Uterus (tissue), 4 donors: Measurements from ENCODE around the gene ZBTB17. TPM values are rescaled to one million over a fixed set of nuclear protein-coding genes. Genes with fewer than 3 reads are reported as not detected.

Experiments
- DNase-seq, 2 donors: peaks; one replicate each; pipeline ENCODE4 v3.0.0-alpha.2; 2019 to 2020
- H3K27ac ChIP-seq, 2 donors: fragments of 200-600 bp; sonication (generic); 1 replicate in 1 of 2; 2 replicates in 1 of 2; pipeline ENCODE4 v1.5.1; 2016 to 2018
- H3K27me3 ChIP-seq, 2 donors: fragments of 200-600 bp; sonication (generic); one replicate each; pipeline ENCODE4 v1.5.1; 2018 to 2019; ENCODE audit warnings: control low read depth in 1 of 2
- H3K36me3 ChIP-seq, 2 donors: fragments of 200-600 bp; sonication (generic); one replicate each; pipeline ENCODE4 v1.5.1; 2019; ENCODE audit warnings: control low read depth in 1 of 2
- H3K4me1 ChIP-seq, 2 donors: fragments of 200-600 bp; sonication (generic); one replicate each; pipeline ENCODE4 v1.5.1; 2018 to 2019; ENCODE audit warnings: control low read depth in 1 of 2
- H3K4me3 ChIP-seq, 2 donors: fragments of 200-600 bp; sonication (generic); 1 replicate in 1 of 2; 2 replicates in 1 of 2; pipeline ENCODE4 v1.5.1; 2018 to 2019; ENCODE audit warnings: mild to moderate bottlenecking in 1 of 2
- H3K9me3 ChIP-seq, 2 donors: fragments of 200-600 bp; sonication (generic); one replicate each; pipeline ENCODE4 v1.5.1; 2019; ENCODE audit warnings: control low read depth in 1 of 2
- CTCF ChIP-seq, 4 experiments: fragments of 200-600 bp in 2 of 4; fragments of 450-650 bp in 2 of 4; sonication (generic) in 2 of 4; IDR thresholded peaks; one replicate each; pipeline ENCODE4 v1.5.1; 2016 to 2019; ENCODE audit warnings: antibody characterized with exemption in 4 of 4, mild to moderate bottlenecking in 2 of 4, moderate library complexity in 1 of 4
- POLR2A ChIP-seq, 2 donors: fragments of 450-650 bp; IDR thresholded peaks; one replicate each; pipeline ENCODE4 v1.6.1; 2016; ENCODE audit warnings: antibody characterized with exemption in 2 of 2, mild to moderate bottlenecking in 1 of 2, moderate library complexity in 1 of 2
- intact Hi-C: fragments of 100-400 bp; cut with DNase I; formaldehyde crosslinking; loops from one replicate; pipeline ENCODE4 v1.15.1; 2023; ENCODE audit warnings: low total_unique reads
- total RNA-seq, 4 donors: library from RNA; depleted of rRNA in 3 of 4; stranded (reverse); fragments of >200 nt in 3 of 4; gene quantifications; one replicate each; pipeline versions ENCODE4 v1.1.0 to v1.2.4, GENCODE V29; 2014 to 2023
- donor health status: DM: yes; HTN: yes; CAD: no.

ZBTB17 gene
- total RNA-seq, 4 donors from 2014 or later, result 21.3 to 120 (median 70.0) TPM

- intact Hi-C loops, result no loop called here
- TF ChIP-seq CTCF (IDR thresholded peaks at IDR 0.05), result no peak
- no peak for TF ChIP-seq POLR2A (IDR thresholded peaks at IDR 0.05)
- peaks cover 8 to 39% of the 10 kb centered on the region in 2 donors for H3K4me1 ChIP-seq
These were observed 23.3 kb downstream of the ZBTB17 start for GRCh38 chr1:15952317-15953258.

GRCh38 chr1:15951341-15952153 lies 24.4 kb downstream of the ZBTB17 start:
- H3K4me3 ChIP-seq, result peak overlapping the region in 1 of 2 donors; percentile 1
- H3K9me3 ChIP-seq, result no peaks in the 10 kb centered on the region
- TF ChIP-seq POLR2A (IDR thresholded peaks at IDR 0.05) (no peak), CTCF (IDR thresholded peaks at IDR 0.05) (no peak)
- H3K27ac ChIP-seq, result peak overlapping the region; percentile 96 to 97
- H3K4me1 ChIP-seq, result peaks cover 8 to 39% of the 10 kb centered on the region in 2 donors
- no peak for DNase-seq
- no peaks in the 10 kb centered on the region for H3K36me3 ChIP-seq
- H3K27me3 ChIP-seq, result no peaks in the 10 kb centered on the region
- intact Hi-C loops, result no loop called here

More at GRCh38 chr1:15952317-15953258, 23.3 kb downstream of the ZBTB17 start:
- H3K9me3 ChIP-seq, result no peaks in the 10 kb centered on the region
- H3K27me3 ChIP-seq, result no peaks in the 10 kb centered on the region
- DNase-seq, result no peak
- H3K27ac ChIP-seq, result peak overlapping the region; percentile 96 to 97
- H3K36me3 ChIP-seq, result no peaks in the 10 kb centered on the region
- H3K4me3 ChIP-seq, result no peak overlapping the region

- intact Hi-C loops, result no loop called here
These were observed 25.1 kb downstream of the ZBTB17 start for GRCh38 chr1:15950763-15951295.

GRCh38 chr1:15950302-15950701 lies 25.6 kb downstream of the ZBTB17 start:
- no peak for DNase-seq
- Histone ChIP-seq H3K27ac (peak overlapping the region; percentile 96 to 97), H3K36me3 (no peaks in the 10 kb centered on the region), H3K27me3 (no peaks in the 10 kb centered on the region), H3K4me3 (no peak overlapping the region), H3K4me1 (peaks cover 8 to 39% of the 10 kb centered on the region in 2 donors), H3K9me3 (no peaks in the 10 kb centered on the region)
- intact Hi-C loops, result no loop called here
- TF ChIP-seq CTCF (IDR thresholded peaks at IDR 0.05) (no peak), POLR2A (IDR thresholded peaks at IDR 0.05) (no peak)

More at GRCh38 chr1:15950763-15951295, 25.1 kb downstream of the ZBTB17 start:
- Histone ChIP-seq H3K4me3 (no peak overlapping the region), H3K27me3 (no peaks in the 10 kb centered on the region), H3K9me3 (no peaks in the 10 kb centered on the region), H3K27ac (peak overlapping the region; percentile 96 to 97), H3K4me1 (peaks cover 8 to 39% of the 10 kb centered on the region in 2 donors), H3K36me3 (no peaks in the 10 kb centered on the region)
- DNase-seq, result peak; percentile 76 to 77
- TF ChIP-seq POLR2A (IDR thresholded peaks at IDR 0.05) (no peak), CTCF (IDR thresholded peaks at IDR 0.05) (no peak)
